GM21717 (cell line): ENCODE measurements around the gene DENND5A.
A peak's percentile ranks its signal among the peaks of the same experiment; 100 is the strongest.
"Not testable (repeated sequence)": the region's sequence is repeated elsewhere in the genome, so short reads cannot be mapped to it uniquely, and the experiment has no call there.

ENCODE experiments used
- ATAC-seq: cut with Tn5 transposase; IDR thresholded peaks from one replicate; pipeline ENCODE4 v1.9.1; 2021; ENCODE audit warnings: mild to moderate bottlenecking, moderate library complexity; ENCODE audit not compliant: unreplicated experiment

The DENND5A gene

DNA sequence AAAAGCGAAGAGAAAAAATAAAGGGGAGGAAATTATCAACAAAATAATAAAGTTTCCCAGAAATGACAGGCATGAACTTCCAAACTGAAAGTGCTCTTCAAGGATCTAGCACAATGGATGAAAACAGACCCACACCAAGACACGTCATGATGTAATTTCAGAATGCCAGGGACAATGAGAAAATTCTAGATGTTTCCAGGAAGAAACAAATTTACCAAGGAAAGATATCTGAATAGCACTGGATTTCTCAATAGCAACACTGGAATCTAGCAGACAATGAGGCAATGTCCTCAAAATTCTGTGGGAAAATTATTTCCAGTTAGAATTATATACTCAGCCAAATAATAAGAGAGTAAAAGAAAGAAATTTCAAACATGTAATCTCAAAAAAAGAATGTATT, 46.0 kb downstream of the DENND5A start:
- no peak for ATAC-seq

GRCh38 chr11:9214765-9215164, 50.4 kb downstream of the DENND5A start:
- ATAC-seq: no peak

- ATAC-seq: peak; percentile 7
These were observed 53.8 kb downstream of the DENND5A start for GRCh38 chr11:9211322-9211721.

DNA sequence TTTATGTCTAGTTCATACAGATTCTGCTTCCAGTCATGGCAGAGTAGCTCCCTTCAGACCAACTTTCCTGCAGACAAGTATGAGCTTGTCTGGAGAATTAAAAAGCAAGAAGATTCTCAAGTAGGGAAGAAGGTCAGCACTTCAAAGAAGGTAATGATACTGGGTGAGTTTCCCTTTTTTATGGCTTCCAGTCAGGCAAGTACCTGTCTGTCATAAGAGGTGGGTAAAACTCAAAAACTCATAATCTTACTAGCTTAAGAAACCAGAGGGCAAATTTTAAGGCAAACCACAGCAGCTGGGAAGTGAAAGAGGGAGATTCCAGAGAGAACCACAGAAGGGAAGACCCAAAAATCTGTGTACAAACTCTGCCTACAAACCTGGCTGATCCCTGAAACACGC, 54.2 kb downstream of the DENND5A start:
- ATAC-seq: peak; percentile 47

GRCh38 chr11:9210224-9210921, 54.8 kb downstream of the DENND5A start:
- ATAC-seq: no peak

DNA sequence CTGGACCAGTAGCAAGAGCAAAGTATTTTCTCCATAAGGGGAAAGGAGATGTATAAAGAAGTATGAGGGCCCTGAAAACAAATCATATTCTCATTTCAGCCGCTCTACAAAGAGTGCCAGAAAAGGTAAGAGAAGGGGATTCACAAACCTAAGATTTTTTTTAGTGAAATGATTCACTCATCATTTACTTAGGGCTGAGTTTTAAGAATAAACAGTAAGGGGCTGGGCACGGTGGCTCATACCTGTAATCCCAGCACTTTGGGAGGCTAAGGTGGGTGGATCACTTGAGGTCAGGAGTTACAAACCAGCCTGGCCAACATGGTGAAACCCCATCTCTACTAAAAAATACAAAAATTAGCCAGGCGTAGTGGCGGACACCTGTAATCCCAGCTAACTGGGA, 55.5 kb downstream of the DENND5A start:
- ATAC-seq: peak; percentile 31

DNA sequence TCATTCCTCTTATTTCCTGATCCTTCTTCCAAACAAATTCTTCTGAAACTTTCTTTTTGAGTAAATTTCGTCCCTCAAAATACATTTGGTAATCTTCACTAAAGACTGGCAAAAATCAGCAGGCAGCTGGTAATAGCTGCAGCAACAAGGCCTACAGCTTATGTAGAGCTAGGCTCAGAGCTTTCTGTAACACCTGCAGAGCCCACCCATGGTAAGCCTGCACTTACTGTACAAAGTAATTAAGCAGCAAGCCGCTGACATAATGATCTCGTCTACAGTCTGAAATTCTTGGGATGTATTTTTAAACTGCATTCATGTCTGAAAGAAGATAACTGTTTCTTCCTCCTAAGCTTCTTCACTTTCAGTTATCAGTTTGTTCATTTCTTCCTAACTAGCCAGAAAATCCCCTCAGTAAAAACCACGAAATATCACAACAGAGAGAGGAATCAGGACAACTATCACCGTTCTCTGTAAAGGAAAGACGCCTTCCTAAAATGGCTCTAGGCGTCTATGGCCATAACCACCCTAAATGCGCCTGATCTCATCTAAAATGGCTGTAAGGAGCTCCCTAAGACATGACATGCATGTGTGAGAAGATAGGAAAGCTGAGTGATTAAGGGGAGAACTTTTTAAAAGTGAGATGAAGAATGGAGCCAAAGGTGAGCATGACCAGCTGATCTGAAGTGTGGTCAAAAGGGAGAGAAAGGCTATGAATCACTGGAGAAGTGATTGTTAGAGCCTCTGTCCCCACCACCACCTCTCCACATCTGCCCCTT, 56.2 kb downstream of the DENND5A start:
- ATAC-seq: no peak

DNA sequence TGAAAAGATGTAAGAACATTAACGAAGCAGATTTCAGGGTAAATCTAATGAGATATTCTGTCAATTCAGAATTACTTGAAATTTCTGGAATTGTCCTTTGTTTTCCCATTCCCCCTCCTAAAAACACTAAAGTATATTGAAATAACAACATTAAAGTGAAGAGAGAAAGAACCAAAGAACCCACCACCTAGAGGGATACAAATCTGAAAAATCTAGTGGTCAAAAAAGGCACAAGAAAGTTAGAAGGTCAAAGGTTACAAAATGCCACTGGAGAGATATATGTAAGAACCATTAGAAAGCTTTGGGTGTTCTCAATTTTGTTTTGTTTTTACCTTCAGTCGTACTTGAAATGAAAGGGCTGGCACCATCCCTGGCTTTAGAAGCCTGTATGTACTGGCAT, 57.9 kb downstream of the DENND5A start:
- ATAC-seq: no peak

DNA sequence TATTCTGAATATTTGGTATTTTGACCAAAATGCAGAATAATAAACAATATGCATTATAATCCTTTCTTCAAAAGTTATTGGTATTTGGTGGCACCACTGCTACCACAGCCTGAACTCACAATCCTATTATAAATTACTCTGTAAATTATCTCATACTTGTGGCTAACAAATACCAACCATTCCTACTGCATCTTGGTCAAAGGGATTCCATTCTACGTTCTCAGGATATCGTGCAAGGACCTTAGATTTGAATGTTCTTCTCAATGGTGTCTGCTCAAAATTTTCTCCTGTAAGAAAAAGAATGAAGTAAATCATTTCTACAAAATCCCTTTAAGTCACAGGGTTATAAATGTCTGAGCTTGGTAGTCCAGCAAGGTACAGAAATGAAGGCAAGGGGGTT, 58.7 kb downstream of the DENND5A start:
- ATAC-seq: no peak

GRCh38 chr11:9203691-9204311, 61.3 kb downstream of the DENND5A start:
- ATAC-seq: no peak

GRCh38 chr11:9201372-9202162, 63.6 kb downstream of the DENND5A start:
- no peak for ATAC-seq

DNA sequence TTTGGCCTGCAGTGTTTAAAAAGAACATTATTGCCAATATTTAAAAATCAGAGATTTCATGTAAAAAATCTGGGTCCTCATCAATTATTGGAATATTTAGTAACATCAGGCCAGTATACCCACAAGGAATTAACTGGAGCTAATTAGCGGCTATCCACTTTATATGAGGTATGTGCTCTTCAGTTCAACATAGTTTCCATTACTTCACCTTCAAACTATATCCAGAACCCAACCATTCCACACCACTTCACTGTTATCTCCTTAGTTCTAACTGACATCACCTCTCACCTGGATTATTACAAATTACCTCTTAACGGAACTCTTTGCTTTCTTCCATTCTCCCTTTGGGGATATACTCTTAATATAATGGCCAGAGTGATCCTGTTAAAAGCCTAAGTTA, 64.7 kb downstream of the DENND5A start:
- ATAC-seq: no peak

DNA sequence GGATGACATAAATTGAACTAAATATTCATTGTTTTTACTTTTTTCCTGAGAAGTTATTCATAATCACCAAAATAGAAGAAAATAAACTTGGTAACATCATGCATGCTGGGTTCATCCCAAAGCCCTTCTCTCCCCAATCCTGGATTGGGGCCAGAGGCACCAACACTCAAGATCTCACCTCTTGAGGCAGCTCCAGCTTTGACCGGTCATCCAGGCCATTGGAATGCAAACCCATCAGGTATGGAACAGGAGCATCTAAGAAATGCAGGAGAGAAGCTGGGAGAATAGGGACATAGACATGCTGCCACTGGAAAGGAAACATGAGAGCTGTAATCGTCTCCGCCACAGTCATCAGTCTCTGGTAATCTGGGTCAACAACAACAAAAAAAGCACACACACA, 71.8 kb downstream of the DENND5A start:
- no peak for ATAC-seq

- no peak for ATAC-seq
These were observed 72.6 kb downstream of the DENND5A start for GRCh38 chr11:9192561-9192960.

DNA sequence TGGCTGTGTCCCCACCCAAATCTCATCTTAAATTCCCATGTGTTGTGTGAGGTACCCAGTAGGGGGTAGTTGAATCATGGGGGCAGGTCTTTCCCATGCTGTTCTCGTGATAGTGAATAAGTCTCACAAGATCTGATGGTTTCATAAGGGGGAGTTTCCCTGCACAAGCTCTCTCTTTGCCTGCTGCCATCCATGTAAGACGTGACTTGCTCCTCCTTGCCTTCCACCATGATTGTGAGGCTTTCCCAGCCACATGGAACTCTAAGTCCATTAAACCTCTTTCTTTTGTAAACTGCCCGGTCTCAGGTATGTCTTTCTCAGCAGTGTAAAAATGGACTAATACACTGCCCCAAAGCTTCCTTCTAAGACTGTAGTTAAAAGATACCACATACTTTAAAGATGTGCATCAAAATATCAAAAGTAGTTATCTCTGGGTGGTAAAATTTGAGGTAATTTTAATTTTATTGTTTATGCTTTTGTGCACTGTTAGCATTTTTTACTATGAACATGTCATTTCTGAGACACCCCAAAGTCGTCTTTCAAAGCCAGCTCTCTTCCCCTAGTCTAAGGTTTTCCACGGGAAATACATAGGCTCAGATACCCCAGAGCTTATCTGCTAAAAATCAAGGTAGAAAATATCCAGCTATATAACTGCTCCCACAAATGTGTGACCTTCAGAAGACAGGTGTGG, 74.7 kb downstream of the DENND5A start:
- ATAC-seq: not testable (repeated sequence)

GRCh38 chr11:9188860-9189259, 76.3 kb downstream of the DENND5A start:
- ATAC-seq: not testable (repeated sequence)

GRCh38 chr11:9187616-9188015, 77.5 kb downstream of the DENND5A start:
- ATAC-seq: no peak

DNA sequence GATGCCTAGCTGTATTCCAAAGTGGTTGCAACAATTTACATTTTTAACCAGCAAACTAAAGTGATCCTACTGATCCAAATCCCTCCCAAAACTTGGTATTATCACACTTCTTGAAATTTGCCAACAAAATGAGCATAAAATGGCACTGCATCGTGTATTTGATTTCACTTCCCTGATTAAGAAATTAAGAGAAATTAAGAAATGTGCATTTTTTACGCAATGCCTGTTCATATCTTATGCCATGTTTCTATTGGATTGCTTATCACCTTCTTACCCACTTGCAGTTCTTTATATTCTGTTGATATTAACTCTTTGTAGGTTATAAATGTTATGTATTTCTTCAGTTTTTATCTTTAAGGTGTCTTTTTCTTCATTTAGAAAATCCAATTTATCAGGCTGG, 80.6 kb downstream of the DENND5A start:
- no peak for ATAC-seq

GRCh38 chr11:9182180-9182871, 82.8 kb downstream of the DENND5A start:
- no peak for ATAC-seq

DNA sequence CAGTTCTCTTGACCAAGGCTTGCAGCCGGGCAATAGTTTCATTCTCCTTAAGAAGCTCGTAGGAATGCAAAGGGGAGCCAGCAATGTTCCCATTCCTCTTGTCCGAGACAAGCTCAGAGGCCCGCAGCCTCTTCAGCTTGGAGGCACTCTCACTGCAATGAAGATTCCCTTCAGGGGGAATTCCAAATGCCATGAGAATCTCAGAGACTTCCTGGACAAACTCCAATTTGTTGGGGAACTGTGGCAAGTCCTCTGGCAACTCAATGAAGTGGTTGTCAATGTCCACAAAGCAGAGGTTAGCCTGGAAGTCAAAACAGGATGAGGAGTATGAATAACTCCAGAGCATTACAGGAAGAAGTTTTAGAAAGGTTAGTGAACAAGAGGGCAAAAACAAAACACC, 84.4 kb downstream of the DENND5A start:
- ATAC-seq: no peak
